Measurements from ENCODE around the gene SP140L. TPM values are rescaled to one million over a fixed set of nuclear protein-coding genes. Genes with fewer than 3 reads are reported as not detected.
"Not testable (repeated sequence)": the region's sequence is repeated elsewhere in the genome, so short reads cannot be mapped to it uniquely, and the experiment has no call there.

SP140L gene
- total RNA-seq, 1 donor: 16.8 TPM

- TF ChIP-seq CTCF (IDR thresholded peaks at IDR 0.05; ENCODE audit: insufficient read depth, low read depth, low read length): no peak
- DNase-seq (ENCODE audit: low read depth): no peak
- H3K4me3 ChIP-seq (ENCODE audit: low read depth, low read length): no peak overlapping the region
These were observed 9.0 kb downstream of the SP140L start for GRCh38 chr2:230335864-230336506.

GRCh38 chr2:230341936-230342528 lies 15.0 kb downstream of the SP140L start:
- H3K4me3 ChIP-seq (ENCODE audit: low read depth, low read length): peak overlapping the region; percentile 33
- not testable (repeated sequence) for DNase-seq (ENCODE audit: low read depth)

GRCh38 chr2:230343041-230343624 lies 16.1 kb downstream of the SP140L start:
- DNase-seq (ENCODE audit: low read depth): not testable (repeated sequence)

GRCh38 chr2:230343747-230344146 lies 16.8 kb downstream of the SP140L start:
- peak; percentile 37 for DNase-seq (ENCODE audit: low read depth)

More at GRCh38 chr2:230343041-230343624, 16.1 kb downstream of the SP140L start:
- H3K4me3 ChIP-seq (ENCODE audit: low read depth, low read length): not testable (repeated sequence)

GRCh38 chr2:230346465-230346864 lies 19.5 kb downstream of the SP140L start:
- no peak for DNase-seq (ENCODE audit: low read depth)
- H3K4me3 ChIP-seq (ENCODE audit: low read depth, low read length): no peak overlapping the region
- no peak for TF ChIP-seq CTCF (IDR thresholded peaks at IDR 0.05; ENCODE audit: insufficient read depth, low read depth, low read length)

More at GRCh38 chr2:230343747-230344146, 16.8 kb downstream of the SP140L start:
- TF ChIP-seq CTCF (IDR thresholded peaks at IDR 0.05; ENCODE audit: insufficient read depth, low read depth, low read length): no peak
- H3K4me3 ChIP-seq (ENCODE audit: low read depth, low read length): no peak overlapping the region

GRCh38 chr2:230346921-230347533 lies 20.0 kb downstream of the SP140L start:
- DNase-seq (ENCODE audit: low read depth): no peak
- TF ChIP-seq CTCF (IDR thresholded peaks at IDR 0.05; ENCODE audit: insufficient read depth, low read depth, low read length): no peak
- no peak overlapping the region for H3K4me3 ChIP-seq (ENCODE audit: low read depth, low read length)

GRCh38 chr2:230347659-230348305 lies 20.8 kb downstream of the SP140L start:
- TF ChIP-seq CTCF (IDR thresholded peaks at IDR 0.05; ENCODE audit: insufficient read depth, low read depth, low read length): no peak
- peak; percentile 49 for DNase-seq (ENCODE audit: low read depth)

More at GRCh38 chr2:230347659-230348305, 20.8 kb downstream of the SP140L start:
- H3K4me3 ChIP-seq (ENCODE audit: low read depth, low read length): no peak overlapping the region
